HUDEP-2 (cell line): ENCODE data around the gene MEGF11.

Source experiments
- DNase-seq, 76 experiments: peaks; one replicate each; lab custom pipeline; 2025; ENCODE audit not compliant: unreplicated experiment in 76 of 76; lab: John Stamatoyannopoulos, UW

The MEGF11 gene

GRCh38 chr15:66041276-66041675, 212.3 kb downstream of the MEGF11 start:
- no peak for DNase-seq

- no peak for DNase-seq
Observed at GRCh38 chr15:66040211-66040892, 213.2 kb downstream of the MEGF11 start.

- no peak for DNase-seq
Observed at GRCh38 chr15:66039117-66039871, 214.3 kb downstream of the MEGF11 start.

GRCh38 chr15:66038387-66039116, 215.0 kb downstream of the MEGF11 start:
- no peak for DNase-seq

GRCh38 chr15:66036859-66037258, 216.7 kb downstream of the MEGF11 start:
- no peak for DNase-seq

GRCh38 chr15:66035901-66036300, 217.6 kb downstream of the MEGF11 start:
- DNase-seq = no peak

- no peak for DNase-seq
Observed at GRCh38 chr15:66033143-66033542, 220.4 kb downstream of the MEGF11 start.

GRCh38 chr15:66032006-66032405, 221.5 kb downstream of the MEGF11 start:
- DNase-seq = no peak

- no peak for DNase-seq
Observed at GRCh38 chr15:66030650-66031049, 222.9 kb downstream of the MEGF11 start.

GRCh38 chr15:66029650-66030049, 223.9 kb downstream of the MEGF11 start:
- DNase-seq = no peak

GRCh38 chr15:66027268-66027805, 226.2 kb downstream of the MEGF11 start:
- DNase-seq = peak in 7 of 76 experiments; percentile 5 to 32 (median 13)

- DNase-seq = no peak
Observed at GRCh38 chr15:66025972-66026371, 227.6 kb downstream of the MEGF11 start.

- no peak for DNase-seq
Observed at GRCh38 chr15:66025015-66025452, 228.5 kb downstream of the MEGF11 start.

GRCh38 chr15:66024116-66024515, 229.4 kb downstream of the MEGF11 start:
- no peak for DNase-seq

- DNase-seq = no peak
Observed at GRCh38 chr15:66023311-66023972, 230.1 kb downstream of the MEGF11 start.

GRCh38 chr15:66022163-66022525, 231.4 kb downstream of the MEGF11 start:
- no peak for DNase-seq

- DNase-seq = no peak
Observed at GRCh38 chr15:66021496-66022162, 231.9 kb downstream of the MEGF11 start.

GRCh38 chr15:66019826-66020398, 233.6 kb downstream of the MEGF11 start:
- DNase-seq = no peak

GRCh38 chr15:66019368-66019767, 234.2 kb downstream of the MEGF11 start:
- no peak for DNase-seq

- DNase-seq = no peak
Observed at GRCh38 chr15:66018488-66018797, 235.1 kb downstream of the MEGF11 start.
